IMR-90 (cell line): Measurements from ENCODE around the gene IL3RA. TPM values are rescaled to one million over a fixed set of nuclear protein-coding genes. Genes with fewer than 3 reads are reported as not detected.

ENCODE experiments used
- microRNA-seq, 2 experiments: library from miRNA; stranded (forward) in 1 of 2; unstranded in 1 of 2; fragments of 10-50 nt in 1 of 2; fragments of <30 nt in 1 of 2; gene quantifications in 1 of 2; microRNA quantifications in 1 of 2; one replicate each; pipeline versions ENCODE3 to v1.1.0; 2013 to 2020; ENCODE audit not compliant: insufficient read depth in 1 of 2, insufficient read length in 1 of 2, unreplicated experiment in 1 of 2
- polyA plus RNA-seq, 3 experiments: library from polyadenylated mRNA; depleted of rRNA; stranded (reverse); fragments of >200 nt; gene quantifications; 2 replicates each; pipeline ENCODE4 v1.2.3, GENCODE V29; 2012; ENCODE audit warnings: low replicate concordance in 1 of 3
- small RNA-seq, 5 experiments: library from RNA; depleted of rRNA; stranded (forward); fragments of <200 nt; gene quantifications; one replicate each; pipeline ENCODE3, GENCODE V24; 2012
- total RNA-seq: library from RNA; depleted of rRNA; stranded (reverse); fragments of >200 nt; gene quantifications from 2 replicates; pipeline ENCODE4 v1.2.3, GENCODE V29; 2012; rRNA removed

The IL3RA gene
- total and polyA plus RNA-seq, 2 of the 4 experiments (the other 2 are of a cell fraction): not detected

Small RNA genes within 50 kb of the gene (microRNA-seq; reads per million reads assigned to microRNA genes)
- gene MIR3690 (ENCODE audit: insufficient read depth in 1 of 2, insufficient read length in 1 of 2, unreplicated experiment in 1 of 2) (0 reads per million in 2 experiments), gene RNA5SP498 (ENCODE audit: insufficient read depth, insufficient read length) (not detected)

Small RNA genes within 50 kb of the gene (small RNA-seq; reads per million reads assigned to genes)
- 0 reads per million in 5 experiments for gene MIR3690
- 0 reads per million in 5 experiments for gene RNA5SP498

Other genes with a start within 250 kb of the IL3RA start
- not detected in 2 replicates for gene CRLF2, start 124.1 kb upstream of the IL3RA start, total RNA-seq
- gene CRLF2, start 124.1 kb upstream of the IL3RA start, polyA plus RNA-seq (2012; rRNA removed): not detected in 2 replicates
- not detected in 2 replicates for gene CSF2RA, start 68.0 kb upstream of the IL3RA start, total RNA-seq
- gene CSF2RA, start 68.0 kb upstream of the IL3RA start, polyA plus RNA-seq (2012; rRNA removed): not detected in 2 replicates
- gene SLC25A6, start 55.3 kb downstream of the IL3RA start, total RNA-seq: 166 and 264 TPM in 2 replicates
- gene SLC25A6, start 55.3 kb downstream of the IL3RA start, polyA plus RNA-seq (2012; rRNA removed): 565 and 615 TPM in 2 replicates
- gene ASMTL, start 116.1 kb downstream of the IL3RA start, total RNA-seq: 13.1 and 13.4 TPM in 2 replicates
- 33.4 and 34.6 TPM in 2 replicates for gene ASMTL, start 116.1 kb downstream of the IL3RA start, polyA plus RNA-seq (2012; rRNA removed)
- not detected in 2 replicates for gene P2RY8, start 200.4 kb downstream of the IL3RA start, total RNA-seq
- not detected in 2 replicates for gene P2RY8, start 200.4 kb downstream of the IL3RA start, polyA plus RNA-seq (2012; rRNA removed)